PC-9 (cell line): Measurements from ENCODE around the gene ETS1.

ENCODE experiments used
- CTCF ChIP-seq: fragments of 200-600 bp; sonication (generic); conservative IDR thresholded peaks from 2 replicates; pipeline ENCODE4 v1.6.1; 2017; ENCODE audit warnings: mixed run types, antibody characterized with exemption, mild to moderate bottlenecking, moderate library complexity
- EZH2 ChIP-seq: fragments of 200-600 bp; sonication (generic); IDR thresholded peaks from 2 replicates; pipeline ENCODE4 v1.8.0; 2017; ENCODE audit warnings: antibody characterized with exemption, low read depth

DNA sequence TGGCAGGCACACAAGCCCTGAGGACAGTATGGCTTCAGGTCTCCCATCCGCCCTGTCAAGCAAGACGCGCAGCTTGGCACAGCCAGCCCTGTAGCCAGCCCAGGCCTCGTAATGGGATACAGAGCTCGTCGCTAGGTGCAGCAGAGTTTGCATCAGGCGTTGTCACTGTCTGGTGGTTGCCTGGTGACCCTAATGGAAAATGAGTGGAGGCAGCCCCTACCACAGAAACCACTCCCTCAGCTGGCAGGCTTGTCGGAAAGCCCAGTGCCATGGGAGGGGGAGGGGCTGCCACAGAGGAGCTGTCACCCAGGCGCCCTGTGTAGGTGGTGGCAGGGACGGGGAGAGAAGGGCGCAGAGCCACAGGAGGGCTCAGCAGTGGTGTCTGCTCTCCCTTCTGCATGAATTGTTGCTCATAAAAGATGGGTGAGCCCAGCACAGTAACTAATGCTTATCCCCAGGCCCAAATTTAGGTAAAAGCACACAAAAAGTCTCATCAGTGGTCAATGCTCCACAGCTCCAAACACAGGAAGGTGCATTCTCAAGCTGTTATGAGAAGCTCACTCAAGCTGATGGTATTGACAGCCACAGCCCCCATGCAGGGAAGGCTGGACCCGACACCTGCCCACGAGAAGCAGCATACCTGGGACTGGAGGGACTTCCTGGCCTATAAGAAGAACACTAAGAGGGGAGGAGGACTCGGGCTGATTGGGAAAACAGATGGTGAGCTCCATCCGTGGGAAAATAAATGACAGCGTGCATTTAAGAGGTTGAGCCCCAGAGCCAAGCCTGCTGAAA, 164.6 kb downstream of the ETS1 start:
- TF ChIP-seq CTCF (no peak), EZH2 (no peak)
